HG02588 (cell line): ENCODE data around the gene SLC25A21.

Experiments
- ATAC-seq: cut with Tn5 transposase; IDR thresholded peaks from one replicate; pipeline ENCODE4 v1.9.1; 2021; ENCODE audit warnings: mild to moderate bottlenecking, moderate library complexity; ENCODE audit not compliant: unreplicated experiment

SLC25A21 gene

DNA sequence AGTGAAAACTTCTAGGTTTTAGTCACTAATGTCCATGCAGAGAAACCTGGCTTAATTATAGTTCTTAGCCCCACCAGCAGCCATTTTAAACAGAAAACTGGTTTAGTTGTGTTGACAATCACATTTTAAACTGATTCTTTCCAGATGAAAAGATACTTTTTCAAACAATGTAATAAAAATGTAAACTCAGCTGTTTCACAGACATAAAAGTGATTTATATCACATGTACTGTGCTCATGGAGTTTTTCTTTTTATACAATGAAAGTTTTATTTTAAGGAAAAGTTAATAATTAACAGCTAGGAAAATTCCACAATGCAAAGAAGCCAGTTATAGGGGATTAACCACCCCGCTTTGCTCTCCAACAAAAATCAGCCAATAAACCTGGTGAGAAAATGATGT is 381.0 kb downstream of the SLC25A21 start:
- no peak for ATAC-seq

DNA sequence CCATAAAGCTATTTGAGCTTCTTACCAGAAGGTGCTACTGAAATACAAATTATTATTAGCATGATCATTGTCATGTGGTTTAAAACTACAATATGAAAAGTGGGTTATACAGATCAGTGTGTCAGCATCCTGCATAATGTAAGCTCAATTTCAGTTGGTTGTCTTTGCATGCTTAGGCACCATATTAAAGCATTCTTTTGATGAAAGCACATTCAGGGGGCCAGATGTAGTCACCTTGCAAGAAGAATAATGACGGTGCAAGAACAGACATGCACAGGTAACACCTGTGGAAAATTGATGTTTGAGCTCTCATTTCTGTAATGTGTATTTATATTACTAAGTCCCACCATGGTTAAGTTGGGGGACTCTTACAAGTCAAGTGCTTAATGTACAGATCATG is 386.9 kb downstream of the SLC25A21 start:
- no peak for ATAC-seq

DNA sequence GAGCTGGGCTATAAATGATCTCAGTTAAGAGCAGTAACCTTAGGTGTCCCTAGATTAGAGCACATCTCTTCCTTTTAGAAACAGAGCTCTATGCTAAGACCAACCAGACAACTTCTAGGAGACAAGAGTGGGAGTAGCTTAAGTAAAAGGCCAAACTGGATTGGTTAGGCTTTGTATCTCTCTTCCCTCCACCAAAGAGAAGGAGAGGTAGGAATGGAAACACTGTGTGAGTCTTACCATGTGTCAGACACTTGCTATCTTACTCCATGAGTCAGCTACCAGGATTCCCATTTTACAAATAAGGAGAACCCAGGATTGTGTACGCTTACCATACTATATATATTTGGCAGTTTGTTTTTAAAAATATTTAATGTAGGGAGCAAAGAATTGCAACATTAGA is 387.9 kb downstream of the SLC25A21 start:
- no peak for ATAC-seq

DNA sequence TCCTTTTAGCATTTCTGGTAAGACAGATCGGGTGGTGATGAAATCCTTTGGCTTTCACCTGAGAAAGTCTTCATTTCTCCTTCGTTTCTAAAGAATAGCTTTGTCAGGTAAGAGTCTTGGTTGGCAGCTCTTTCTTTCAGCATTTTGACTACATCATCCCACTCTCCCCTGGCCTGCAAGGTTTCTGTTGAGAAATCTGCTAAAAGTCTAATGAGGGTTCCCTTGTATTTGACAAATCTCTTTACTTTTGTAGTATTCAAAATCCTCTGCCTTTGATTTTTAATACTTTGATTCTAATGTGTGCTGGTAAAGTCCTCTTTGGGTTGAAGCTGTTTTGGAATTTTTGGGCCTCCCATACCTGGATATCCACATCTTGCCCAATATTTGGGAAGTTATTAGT is 390.5 kb downstream of the SLC25A21 start:
- no peak for ATAC-seq

DNA sequence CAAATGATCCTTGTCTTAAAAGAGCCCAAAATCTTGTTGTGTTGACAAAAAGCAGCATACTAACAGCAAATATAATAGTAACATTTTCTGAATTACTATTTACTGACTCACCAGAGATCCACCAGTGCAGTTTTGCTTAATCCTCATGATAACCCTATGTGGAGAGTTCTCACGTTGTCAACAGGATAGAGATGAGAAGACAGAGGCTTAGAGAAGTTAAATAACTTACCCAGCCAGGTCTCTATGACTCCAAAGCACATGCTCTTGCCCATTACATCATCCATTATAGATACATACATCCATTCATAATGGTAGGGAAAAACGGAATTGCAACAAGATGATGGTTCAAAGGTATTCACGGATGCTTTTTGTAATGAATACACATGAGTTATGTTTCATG is 398.8 kb downstream of the SLC25A21 start:
- ATAC-seq = no peak

DNA sequence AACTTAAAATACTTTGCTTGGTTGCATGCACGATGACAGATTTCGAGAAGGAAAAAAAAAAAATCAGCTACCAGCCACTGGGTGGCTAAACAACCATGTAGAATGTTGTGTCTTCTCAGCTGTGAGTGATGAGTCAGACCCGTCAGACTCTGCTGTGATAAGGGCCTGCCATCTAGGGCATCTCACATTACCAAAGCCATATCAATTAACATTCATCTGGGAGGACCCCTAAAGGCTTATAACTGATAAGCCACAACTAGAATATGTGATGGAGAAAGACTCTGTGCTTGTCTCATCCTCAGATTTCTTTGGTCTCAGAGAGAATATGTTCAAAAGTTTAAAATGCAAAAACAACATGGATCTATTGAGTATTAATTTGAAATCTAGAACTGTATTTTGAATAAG is 399.3 kb downstream of the SLC25A21 start:
- no peak for ATAC-seq

DNA sequence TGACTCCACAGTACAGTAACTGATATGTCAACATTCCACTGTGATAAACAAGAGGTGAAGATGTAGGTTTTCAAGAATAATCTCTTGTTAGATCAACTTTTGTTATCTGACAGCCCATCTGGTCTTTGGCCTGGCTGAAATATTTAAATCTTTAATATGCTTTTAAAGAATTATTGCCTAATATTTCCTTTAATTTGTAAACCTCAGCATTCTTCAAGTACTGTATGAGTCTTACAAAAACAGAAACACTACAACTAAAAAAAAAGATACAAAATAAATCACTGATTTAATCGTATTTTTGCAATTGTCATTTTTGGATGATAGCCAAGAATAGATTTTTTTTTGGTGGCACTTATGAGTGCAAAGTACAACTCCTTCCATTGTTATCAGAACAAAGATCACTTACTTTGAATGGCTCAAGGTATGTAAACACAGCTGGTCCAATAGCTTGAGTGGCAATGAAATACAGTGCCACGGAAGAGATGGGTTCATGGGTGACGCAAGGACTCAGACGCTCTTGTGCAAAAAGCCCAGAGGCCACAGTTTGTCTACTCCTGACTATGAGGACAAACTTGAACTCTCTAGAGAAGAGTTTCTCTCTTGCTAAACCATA is 401.3 kb downstream of the SLC25A21 start:
- no peak for ATAC-seq

DNA sequence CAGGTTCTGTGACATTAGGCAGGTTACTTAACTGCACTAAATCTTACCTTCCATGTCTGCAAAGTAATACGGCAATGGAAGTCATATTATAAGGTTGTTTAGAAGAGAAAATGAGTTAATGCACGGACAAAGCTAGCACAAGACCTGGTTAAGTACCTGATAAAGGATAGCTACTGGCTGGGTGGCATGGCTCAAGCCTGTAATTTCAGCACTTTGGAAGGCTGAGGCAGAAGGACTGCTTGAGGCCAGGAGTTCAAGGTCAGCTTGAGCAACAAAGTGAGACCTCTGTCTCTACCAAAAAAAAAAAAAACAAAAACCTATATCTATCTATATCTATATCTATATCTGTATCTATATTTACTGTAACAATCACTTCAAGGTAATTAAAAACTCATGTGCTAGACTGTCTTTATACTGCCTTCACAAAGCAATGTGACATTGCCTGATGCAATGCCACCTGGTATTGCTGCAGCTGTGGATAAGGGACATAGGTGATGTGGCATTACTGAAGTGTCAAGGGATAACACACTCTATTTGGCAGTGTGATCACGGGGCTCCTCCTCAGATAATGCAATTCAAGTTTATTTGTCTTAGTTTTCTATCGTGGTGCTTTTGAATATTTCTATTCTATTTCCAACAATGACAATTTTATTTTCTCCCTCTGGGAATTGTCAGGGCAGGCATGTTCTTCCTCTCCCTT is 403.6 kb downstream of the SLC25A21 start:
- ATAC-seq = no peak

DNA sequence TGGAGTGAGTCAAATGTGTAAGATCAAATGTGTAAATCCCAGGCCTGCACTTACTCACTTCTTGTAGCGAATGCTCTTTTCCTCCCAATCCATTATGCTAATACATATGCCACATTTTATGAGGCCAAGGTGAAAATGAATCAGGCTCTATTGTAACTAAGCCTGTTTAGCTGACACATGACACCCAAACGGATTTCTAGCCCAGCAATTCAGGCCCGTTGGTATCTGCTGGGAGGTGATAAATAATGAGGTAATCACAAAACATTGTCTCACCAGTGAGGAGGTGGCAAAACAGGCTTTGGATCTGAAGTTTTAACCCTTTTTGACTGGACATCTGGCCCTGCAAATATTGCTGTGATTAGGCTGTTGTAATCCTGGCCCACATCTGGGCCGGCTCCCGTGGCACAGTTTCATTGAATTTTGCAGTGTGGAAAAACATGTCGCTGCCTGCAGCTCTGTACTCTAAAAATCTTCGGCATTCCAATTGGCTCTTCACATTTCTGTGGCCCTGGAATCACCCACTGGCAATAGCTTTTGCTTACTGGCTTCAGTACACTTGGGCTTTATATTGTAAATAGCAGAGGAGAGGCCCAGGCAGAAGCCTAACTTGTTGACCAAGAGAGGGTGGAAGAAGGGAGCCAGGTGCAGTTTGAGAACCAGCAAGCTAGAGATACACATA is 404.7 kb downstream of the SLC25A21 start:
- no peak for ATAC-seq

DNA sequence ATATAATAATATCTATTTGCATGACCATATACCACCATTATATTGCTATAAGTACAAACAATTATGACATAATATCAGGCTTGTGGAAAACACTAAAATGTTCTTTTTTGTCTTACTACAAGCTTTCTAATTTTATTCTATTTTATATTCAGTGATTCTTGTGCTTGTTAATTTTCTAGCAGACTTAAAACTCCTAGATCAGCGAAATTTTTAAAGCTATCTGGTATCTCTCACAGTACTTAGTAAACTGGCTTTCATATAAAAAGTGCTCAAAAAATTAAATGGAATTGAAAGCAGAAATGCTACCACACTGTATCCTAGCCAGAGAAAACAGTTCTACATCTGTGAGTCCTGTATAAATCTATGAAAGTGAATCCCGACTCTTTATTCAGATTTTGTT is 405.4 kb downstream of the SLC25A21 start:
- ATAC-seq = no peak

DNA sequence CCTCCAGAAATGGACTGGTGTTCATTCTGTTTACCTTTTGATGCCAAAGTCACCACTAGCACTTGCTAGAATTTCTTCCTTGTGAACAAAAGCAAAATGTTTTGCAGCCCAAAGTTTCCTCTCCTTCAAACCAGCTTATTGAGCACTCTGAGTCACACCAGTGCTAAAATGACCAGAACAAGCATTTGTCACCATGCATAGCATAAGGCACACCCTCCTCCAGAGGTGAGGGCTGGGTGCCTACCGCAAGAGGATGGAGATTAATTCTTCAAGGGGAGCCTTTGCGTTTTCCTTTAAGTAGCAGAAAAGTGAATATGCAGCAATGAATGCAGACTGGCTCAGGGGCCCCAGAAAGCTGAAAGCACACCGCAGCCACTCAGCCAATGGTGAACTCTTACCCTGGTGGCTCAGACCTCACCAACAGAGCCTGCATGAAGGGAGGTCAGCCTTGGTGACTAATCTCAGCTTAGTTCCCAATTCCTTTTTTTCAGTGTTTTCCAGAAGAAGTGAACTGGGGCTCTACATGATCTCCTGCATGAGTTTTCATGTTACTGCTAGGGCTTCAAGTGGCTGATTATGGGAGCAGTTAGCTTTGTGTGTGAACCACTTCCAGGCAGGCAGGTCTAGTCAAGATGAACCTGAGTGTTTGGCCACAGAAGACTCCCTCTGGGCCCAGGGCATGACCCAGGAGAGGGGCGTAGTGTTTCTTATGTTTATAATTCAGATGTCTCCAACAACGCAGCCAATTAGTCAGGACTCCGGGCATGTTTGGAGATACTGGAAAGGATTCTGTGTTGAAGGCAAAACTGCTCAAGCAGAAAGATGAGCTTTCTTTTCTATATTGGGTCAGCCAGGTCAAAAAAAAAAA is 414.4 kb downstream of the SLC25A21 start:
- no peak for ATAC-seq

DNA sequence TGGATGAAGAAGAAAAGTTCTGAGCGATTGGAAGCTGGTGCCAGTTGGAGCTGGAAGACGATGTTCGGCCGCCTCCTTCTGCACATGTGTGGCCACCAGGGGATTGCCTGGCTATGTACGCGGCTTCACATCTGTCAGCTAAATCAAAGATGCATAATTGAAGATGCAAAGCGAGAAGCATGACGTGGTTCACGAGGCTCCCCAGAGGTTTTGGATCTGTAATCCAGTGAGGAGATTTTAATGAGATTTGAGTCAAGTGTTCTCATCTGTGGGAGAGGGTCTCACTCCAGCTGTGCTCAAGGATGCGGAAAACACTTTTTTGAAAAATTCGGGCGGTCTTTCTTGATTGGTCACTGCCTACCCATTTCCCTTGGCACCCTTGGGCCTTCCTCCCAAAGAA is 416.2 kb downstream of the SLC25A21 start:
- no peak for ATAC-seq

DNA sequence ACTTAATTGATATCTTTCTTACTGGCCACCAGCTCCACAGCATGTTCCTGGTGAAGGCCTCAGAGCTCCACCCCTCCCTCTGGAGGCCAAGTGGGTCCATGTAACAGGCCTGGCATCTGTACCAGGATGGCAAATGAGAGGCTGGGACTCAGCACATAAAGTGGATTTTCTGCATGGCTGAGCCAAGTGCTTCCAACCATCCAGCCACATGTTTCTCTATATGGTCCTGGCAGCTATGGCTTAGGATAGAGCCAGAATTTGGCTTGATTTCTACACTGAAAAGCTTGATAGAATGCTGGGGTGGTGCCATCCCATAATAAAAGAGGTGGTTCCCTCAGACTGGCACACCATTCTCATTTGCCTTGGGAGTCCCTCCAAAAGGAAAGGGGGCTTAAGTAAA is 416.6 kb downstream of the SLC25A21 start:
- ATAC-seq = no peak

DNA sequence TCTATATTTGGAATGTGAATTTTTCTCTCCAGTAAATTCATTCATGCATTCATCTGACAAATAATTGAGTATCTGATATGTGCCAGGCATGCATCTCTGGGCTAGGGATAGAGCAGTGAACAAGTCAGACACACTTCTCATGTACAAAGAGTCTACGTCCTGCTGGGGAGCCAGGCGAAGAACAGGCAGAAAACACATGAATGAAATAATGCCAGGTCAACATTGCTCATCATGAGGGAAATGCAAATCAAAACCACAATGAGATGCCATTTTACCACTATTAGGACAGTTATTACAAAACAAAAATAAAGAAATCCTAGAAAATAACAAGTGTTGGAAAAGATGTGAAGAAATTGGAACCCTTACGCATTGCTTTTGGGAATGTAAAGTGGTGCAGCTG is 420.5 kb downstream of the SLC25A21 start:
- no peak for ATAC-seq

DNA sequence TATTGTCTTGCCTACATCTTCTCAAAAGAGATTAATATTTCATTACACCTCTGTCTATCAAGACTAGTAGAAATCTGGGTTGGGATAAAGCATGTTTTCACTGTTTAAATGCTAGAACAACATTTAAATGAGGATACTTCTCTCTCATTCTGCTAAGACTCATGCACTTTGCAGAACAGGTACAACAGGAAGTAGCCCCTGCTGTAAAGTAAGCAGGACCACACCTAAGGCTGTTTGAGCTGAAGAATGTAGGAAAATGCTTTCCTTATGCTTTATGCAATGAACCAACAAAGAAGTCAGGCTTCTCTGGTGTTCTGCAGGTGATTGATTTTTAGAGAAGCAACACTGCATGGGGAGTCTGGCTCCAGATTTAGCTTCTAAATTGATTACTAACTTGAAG is 421.3 kb downstream of the SLC25A21 start:
- no peak for ATAC-seq

DNA sequence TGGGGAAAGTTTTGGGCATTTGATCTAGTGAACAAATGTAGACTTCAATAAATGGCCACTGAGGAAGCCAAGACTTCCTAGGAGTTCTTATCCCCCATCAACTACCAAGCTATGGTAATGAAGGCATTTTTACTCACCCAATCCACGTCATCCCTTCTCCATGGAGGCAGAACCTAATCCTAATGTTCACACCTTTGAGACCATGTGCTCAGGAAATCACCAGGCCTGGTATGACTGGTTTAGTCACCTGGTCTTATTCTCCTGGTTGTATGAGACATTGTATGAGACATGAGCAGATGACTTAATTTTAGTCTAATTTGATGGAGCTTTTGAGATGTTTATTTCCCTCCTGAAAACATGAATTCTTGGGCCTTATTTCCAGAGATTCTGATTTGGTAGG is 422.2 kb downstream of the SLC25A21 start:
- no peak for ATAC-seq

DNA sequence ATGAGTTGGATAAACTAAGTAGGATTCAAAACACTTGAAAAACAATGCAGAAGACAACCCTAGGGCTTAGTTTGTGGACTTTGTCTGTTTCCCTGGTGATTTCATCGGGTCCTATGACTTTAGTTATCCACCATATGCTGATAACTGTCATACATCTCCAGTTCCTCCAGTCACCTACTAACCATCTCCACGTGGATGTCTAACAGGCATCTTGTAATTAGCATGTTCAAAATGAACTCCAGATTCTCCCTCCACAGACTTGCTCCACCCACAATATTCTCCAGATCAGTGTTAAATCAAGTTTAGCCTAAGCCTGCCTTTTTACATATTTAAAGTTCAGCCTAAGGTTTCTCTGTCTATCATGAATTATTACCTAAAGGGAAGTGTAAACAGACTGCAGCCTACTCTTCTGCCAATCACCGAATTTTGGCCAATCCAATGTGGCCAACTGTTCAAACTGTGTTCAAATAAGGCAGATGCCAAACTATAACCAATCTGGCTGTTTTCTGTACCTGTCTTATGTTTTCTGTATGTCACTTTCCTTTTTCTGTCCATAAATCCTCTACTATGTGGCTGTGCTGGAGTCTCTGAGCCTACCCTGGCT is 423.7 kb downstream of the SLC25A21 start:
- ATAC-seq = no peak

DNA sequence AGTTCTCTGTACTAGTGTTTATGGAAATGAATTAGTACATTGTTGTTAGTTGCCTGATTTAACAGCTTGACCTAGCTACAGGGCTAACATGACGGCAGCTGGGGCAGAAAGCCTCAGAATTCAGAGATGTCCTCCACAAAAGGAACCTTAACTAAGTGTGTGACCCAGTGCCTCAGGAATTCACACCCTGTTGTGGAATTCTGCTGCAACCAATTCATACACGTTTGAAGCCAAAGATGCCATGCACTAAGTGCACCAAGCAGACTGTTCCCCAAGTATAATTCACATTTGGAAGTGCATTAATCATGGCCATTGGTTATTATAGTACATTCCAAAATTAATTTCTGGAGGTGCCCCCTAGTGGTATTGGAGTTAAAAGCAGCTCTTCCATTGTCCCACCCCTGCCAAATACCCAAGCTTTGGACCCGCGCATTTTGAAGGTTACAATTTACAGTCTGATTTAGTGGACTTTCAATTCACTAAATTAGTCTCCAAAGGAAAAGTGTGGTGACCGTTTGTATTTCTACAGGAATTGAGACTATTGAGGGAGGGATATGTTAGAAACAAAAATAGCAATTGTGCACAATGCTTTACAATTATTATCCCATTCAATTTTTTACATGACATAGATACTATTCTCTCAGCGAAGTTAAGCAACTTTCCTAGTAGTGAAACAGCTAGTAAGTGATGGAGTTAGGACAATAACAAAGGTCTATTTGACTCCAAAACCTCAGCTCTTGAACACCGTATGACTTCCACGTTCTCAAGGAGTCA is 424.8 kb downstream of the SLC25A21 start:
- no peak for ATAC-seq

DNA sequence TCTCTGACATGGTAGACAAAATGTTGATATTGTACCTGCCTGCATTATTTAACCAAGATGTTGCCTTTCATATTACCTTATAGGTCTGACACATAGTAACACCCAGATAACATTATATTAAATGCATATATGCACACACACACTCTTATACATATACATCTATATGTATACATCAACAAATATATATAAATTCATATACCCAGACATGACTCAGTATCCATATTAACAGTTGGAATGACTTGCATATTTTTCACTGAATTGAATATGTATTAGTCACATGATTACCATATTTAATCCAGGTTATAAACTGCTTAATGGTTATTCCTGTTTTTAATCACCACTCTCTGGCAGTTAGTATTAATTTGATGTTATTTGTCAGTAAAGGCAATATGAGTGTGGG is 425.5 kb downstream of the SLC25A21 start:
- ATAC-seq = no peak

DNA sequence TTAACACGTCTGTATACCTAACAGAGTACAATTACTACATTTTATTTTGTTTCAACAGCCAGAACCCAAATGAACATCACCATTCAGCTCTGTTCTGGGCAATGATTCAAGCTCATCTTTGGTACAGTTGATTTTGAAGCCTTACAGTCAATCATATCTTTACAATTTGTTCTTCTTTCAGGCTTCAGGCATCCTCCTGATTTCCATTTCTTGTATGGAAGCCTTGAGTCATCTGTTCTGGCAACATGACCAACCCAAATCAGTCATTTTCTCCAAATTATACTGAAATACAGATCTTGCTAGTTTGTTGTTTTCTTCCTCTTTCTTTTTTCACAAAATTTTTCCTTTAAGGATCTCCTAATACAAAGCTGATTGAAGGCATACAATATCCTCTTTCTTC is 430.5 kb downstream of the SLC25A21 start:
- ATAC-seq = no peak
